NCI-H146 treated with DMSO at 0.1 percent for 48 hours (cell line): ENCODE data around the gene CALHM3.

ENCODE experiments used
- DNase-seq: peaks from one replicate; lab custom pipeline; 2025; ENCODE audit not compliant: unreplicated experiment; lab: John Stamatoyannopoulos, UW

Gene CALHM3

DNA sequence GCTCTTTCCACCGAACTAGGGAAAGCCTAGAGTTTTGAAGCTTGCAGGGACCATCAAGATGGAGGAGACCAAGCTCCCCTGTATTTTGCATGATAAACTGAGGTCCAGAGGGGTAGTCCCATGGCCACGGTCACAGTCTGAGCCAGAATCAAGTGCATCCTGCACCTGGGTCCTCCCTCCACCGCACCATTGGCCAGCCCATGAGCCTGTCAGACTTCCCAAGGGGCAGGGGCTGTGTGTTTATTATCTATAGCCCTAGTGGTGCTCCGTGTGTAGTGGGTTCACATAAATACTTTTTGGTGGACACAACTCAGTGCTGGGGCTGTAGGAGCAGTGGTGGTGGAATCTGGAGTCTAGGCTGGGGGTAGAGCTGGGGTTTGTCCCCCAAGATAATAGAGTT, 3.6 kb downstream of the CALHM3 start:
- no peak for DNase-seq

DNA sequence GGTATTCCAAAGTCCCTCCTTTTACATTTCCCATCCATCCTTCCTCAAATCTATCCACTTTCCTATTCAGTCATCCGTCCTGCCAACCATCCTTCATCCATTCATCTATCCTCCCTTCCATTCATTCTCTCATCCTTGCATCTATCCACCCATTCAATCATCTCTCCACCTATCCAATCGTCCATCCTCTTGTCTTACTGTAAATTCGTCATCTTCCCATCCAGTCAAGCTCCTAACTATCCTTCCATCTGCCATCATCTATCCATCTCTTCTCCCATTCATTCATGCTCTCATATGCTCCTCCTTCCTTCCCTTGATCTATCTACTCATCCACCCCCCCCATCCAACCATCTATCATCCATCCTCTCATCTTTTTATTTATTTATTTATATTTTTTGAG, 5.0 kb downstream of the CALHM3 start:
- no peak for DNase-seq

DNA sequence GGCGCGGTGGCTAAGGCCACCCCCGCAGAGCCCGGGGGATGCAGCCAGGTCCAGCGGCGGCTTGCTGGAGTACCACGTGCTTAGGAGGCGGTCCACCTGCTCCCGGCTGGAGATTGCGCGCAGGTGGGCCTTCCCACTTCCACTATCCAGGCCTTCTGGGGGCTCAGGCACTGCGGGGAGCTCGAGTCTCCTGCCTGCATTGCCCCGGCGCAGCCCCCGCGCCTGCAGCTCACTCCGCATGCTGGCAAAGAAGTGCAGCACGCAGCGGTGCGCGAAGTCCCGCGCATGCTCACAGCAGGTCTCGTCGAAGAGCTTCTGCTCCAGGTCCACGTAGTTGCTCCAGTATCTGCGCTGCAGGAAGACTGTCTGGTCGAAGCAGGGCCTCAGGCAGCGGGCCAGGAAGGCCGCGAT, 5.8 kb downstream of the CALHM3 start:
- no peak for DNase-seq

DNA sequence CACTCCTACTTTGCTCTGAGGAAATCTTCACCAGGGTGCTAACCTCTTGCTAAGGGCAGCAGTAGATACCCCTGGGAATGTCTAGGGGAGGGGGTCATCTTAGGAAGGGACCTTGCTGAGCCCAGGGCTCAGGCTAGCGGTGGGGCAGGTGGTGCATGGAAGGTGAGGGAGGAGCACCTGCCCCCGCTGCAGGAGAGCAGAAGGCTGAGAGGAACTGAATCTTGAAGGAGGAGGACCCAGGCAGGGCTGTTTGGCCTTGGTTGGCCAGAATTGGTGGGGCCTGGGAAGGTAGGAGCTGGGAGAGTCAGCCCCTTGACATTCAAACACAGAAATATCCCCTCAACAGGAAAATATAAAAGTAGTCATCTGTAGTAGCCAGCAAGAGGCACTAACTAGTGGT, 7.0 kb downstream of the CALHM3 start:
- no peak for DNase-seq

DNA sequence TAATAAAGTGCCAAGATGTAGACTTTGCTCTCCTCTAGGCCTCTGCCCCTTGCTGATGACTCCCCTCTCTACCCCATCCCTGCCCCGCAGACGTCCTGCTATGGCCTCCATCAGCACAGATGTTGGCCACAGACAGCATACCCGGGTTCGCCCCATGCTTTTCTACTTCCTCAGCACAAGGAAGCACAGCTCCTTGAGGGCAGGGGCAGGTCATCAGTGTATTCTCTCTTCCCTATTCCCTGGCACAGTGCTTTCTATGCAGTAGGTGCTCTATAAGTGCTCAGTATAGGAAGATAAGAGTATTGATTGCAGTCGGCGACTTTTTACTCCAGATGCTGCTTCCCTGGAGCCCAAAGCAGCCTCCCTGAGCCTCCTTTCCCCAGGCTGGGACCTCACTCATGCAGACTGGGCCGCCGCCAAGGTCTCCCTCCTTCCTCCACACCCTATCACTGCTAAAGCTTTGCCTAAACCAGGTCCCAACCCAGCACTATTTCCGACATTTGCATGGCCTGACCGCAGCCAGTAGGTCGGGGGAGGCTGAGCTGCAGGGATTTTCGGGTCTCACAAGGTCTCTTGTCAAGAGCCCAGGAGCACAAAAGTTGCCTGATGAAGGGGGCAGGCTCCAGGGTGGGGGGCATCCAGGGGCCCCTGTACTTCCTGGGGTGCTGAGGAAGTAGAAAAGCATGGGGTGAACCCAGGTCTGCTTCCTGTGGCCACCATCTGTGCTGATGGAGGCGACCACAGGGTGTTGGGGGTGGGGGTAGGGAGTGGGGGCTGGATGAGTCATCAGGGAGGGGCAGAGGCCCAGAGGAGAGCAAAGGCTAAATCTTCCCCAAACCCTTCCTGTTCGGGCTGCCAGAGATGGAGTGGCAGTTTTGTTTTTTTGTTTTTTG, 8.0 kb downstream of the CALHM3 start:
- no peak for DNase-seq

DNA sequence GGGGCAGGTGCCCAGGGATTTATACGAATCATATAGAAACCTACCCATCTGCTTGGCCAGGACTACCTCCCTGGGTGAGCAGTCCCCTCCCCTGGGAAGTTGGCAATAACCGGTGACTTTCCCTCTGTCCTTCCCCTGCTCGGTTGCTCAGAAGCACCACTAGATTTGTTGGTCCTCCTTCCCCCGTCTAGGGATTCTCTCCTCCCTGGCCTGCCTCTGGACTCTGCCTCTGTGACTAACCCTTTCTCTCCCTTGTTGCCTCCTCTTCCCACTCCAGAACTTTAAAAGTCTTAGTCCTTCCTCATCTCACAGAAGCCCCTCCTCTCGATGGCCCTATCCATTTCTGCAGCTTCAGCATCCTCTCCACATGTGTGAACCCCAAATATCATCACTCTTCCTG, 9.8 kb downstream of the CALHM3 start:
- no peak for DNase-seq

DNA sequence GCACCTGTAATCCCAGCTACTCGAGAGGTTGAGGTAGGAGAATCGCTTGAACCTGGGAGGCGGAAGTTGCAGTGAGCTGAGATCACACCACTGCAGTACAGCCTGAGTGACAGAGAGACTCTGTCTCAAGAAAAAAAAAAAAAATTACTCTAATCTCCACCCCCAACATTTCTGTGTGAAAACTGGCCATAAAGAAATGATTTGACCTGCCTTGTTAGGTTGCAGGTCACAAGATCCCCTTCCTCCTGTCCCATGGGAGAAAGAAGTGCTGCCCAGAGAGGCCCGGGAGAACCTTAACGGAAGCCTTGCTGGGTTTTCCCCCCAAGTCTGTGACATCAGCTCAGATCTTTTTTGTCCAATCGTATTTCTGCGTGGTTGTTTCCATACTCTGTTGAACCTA, 11.6 kb downstream of the CALHM3 start:
- DNase-seq: no peak

DNA sequence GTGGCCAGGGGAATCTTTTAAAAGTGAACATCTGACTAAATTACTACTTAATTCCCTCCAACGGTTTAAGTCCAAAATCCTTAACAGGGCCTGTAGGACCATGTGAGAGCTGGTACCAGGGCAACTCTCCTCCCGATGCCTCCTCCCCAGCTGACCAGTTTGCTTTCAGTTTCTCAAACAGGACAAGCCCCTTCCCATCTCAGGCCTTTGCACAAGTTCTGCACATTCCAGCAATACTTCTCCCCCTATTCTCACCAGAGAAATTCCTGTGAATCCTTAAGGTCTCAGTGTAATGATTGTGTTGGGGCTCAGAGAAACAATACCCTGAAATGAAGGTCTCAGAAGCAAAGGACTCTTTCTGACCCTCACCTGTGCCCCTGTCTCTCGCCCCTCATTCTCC, 12.3 kb downstream of the CALHM3 start:
- no peak for DNase-seq

DNA sequence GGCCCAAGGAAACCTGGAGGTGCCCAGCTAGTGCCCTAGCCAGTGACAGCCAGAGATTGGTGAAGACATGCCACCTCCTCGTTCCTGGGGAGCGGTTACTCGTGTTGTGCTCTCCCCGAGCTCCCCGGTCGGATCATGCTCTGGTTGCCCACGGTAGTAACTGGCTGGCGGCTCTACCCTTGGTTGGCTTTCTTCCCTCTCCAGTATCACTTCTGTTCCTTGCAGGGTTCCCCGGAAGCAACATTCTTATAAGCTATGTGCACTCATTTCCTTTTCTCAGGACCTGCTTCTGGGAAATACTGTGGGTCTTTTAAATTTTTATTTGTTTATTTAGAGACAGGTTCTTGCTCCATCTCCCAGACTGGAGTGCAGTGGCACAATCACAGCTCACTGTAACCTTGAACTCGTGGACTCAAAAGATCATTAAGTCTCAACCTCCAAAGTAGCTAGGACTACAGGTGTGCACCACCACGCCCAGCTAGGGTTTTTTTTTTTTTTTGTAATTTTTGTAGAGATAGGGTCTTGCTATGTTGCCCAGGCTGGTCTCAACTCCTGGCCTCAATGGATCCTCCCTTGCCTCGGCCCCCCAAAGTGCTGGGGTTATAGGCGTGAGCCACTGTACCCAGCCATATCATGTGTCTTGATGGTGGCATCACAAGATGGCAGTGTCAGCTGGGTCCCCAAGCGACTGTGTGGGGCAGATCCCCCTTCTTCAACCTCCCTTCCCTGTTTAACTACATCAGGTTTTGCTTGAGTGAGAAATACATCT, 13.4 kb downstream of the CALHM3 start:
- DNase-seq: no peak

DNA sequence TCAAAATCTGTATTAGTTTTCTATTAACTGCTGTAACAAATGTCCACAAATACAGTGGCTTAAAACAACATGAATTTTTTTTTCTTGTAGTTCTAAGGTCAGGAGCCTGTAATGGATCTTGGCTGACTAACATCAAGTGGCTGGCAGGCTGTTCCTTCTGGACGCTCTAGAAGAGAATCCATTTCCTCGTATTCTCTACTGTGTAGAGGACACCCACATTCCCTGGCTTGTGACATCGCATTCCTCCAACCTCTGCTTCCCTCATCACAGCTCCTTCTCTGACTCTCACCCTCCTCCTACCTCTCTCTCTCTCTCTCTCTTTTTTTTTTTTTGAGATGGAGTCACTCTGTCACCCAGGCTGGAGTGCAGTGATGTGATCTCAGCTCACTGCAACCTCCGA, 15.5 kb downstream of the CALHM3 start:
- DNase-seq: no peak

DNA sequence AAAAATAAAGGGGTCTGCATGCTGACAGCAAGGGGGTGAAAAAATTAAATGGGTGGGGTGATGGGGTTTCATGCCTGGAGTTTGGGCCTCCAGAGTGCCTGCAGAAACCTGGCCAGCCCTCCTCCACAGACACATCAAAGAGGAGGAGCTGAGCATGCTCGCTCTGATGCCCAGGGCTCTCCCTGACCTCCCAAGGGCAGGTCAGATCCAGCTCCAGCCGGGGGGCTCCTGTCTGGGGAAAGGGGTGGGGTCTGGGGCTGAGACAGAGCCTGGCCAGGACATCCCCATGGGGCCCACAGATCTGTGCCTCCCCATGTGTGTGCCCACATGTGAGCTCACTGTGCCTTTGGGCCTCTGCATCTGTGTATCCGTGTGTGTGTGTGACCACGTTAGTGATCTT, 19.4 kb downstream of the CALHM3 start:
- DNase-seq: no peak

DNA sequence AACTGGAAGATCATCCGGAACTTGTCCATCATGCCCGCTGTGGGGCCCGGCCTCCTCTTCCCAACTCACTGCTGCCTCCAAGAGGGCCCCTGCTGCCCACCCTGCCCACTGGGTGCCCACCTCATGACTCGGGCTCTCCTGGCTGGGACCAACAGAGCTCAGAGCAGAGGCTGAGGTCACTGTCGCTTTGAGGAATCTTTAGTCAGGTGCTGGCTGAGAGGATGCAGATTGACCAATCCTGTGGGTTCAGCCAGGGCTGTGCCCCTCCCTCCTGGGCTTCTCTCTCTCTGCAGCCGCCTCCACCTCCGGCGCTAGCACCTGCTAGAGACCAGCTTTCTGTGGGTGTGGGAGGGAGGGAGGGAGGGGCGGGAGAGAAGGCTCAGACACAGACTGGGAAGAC, 20.3 kb downstream of the CALHM3 start, which contains the start of gene CALHM1:
Gene CALHM1 (minus strand): TSS at position 181 of the 400 bp plus-strand sequence. CDS start 149 bp downstream, at position 32.
- DNase-seq: peak; percentile 66

DNA sequence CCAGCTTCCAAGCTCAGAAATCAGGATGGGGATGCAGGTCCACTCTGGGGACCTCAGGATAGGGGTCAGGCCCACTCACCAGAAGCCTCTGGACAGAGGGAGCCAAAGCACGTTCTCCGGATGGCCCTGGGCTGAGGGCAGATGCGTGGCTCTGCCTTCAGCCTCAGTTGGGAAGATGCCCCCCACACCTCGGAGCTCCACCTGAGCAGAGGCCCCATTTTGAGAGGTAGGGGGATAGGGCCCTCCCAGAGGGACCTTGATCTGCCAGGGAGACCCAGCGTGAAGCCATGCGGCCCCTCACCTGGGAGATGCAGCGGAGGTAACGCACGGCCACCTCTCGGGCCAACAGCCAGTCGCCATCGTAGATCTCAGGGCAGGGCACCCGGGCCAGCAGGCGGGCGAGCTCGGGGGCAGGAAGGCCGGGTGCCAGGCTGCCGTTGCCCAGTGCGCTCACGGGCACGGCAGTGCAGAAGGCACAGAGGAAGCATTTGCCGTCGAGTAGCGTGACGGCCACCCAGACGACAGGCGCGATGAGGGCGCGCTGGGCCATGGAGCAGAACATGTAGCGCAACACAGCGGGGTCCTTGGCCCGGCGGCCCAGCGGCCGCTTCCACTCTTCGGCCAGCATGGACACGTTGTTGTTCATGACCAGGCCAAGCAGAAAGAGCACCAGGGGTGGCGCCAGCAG, 21.0 kb downstream of the CALHM3 start:
- no peak for DNase-seq

DNA sequence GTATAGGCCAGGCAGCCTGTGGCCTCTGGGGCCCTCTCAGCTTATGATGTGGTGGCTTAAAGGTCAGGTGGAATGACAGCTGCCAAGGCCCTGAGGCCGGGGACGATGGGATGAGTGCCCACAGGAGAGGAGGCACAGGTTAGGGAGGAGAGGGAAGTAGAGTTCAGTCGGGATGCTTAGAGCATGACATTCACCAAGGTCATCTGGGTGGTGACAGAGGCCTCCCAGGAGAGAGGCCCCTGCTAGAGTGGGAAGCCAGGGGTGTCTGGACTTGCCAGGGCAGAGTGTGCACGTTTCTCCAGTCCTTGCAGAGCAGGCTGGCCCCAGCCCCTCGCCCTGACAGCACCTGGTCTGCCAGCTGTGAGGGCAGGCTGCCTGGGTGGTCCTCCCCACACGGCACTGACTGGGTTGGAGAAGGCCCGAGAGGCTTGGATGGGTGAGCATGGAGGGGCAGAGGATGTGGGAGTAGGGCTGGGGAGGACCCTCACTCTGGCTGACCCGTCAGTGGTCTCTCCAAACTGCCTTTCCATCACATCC, 21.8 kb downstream of the CALHM3 start:
- no peak for DNase-seq

DNA sequence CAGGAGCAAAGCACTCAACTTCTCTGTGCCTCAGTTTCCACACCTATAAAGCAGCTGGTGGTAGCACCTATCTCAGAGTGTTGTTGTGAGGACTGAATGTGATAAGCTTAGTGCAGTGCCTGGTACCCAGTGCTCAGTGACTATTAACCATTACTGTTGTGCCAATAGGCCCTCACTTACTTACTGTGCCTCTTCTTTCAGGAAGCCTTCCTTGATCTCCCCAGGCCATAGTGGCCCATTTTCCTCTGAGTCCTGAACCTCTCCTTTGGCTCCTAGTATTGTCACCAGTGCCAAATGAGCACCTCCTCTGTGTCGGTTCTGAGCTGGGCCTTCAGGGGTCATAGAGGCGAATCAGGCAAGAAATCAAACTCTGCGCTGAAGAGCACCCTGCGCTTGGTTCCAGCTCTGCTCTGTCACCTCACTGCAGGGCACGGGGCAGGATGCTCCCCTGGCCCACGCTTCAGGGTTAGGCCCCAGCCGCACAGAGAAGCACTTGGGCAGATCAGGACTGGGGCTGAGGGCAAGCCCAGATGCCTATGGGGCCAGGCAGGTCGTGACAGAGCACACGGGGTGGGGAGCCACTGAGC, 22.9 kb downstream of the CALHM3 start:
- no peak for DNase-seq

DNA sequence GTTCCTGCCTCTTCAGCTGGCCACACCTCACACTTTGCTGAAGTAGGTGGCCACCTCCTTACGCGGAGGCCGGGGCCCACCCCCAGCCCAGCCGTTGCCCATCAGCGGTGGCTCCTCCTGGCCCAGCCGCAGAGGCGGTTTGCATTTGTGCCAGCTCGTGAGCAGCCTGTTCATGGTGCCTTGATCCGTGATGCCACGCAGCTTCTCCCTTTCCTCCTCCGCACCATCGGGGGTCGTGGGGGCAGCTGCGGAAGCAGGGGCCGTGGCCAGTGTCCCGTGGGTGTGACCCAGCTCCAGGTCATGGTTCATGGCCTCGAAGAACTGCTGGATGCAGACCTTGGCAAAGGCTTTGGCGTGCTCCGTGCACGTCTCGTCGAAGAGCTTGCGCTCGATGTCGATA, 23.8 kb downstream of the CALHM3 start:
- DNase-seq: no peak

DNA sequence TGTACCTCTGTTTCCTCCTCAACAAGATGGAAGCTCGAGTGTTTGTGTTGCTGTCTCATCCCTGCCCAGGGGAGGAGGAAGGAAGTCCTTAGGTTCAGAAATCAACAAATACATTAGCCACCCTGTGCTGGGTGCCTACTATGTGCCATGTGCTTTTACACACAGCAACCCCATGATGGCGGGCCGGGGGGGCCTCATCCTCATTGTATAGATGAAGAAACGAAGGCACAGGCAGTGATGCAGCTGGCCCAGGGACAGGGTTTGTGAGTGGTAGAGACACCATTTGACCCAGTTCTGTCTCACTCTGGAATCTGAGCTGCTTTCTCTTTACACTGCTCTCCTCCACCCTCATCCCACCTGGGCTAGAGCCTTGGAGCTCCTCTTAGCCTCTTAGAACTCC, 25.0 kb downstream of the CALHM3 start:
- no peak for DNase-seq

DNA sequence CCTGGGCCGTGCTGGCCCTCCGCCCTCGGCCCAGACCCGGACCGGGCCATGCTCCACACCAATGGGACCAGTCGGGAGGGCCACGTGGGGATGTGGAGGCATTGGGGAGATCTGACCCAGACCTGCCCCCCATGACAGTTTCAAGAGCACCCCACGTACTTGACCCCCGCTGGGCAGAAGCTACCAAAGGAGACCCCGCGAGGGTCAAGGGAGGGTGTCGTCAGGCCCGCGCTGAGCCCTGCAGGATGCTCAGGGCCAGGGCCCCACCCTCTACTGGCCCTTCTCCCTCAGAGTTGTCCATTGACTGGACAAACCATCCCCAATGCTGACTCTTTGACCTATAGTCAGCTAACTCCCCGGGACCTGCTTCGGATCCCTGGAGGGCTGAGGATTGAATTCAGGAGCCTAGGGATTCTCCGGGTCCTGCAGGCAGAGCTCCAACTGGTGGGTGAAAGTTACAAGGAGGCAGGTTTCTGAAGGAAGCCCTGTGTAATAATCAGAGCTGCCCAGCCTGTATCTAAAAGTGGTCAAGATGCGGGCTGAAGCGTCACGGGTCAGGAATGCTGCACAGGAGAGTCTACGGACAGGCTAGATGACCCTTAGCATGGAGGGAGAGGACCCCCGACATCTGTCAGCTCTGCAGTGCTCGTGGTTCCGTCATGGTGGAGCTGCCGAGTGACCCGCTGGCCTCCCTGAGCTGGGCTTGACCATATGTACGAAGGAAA, 26.4 kb downstream of the CALHM3 start:
- no peak for DNase-seq

DNA sequence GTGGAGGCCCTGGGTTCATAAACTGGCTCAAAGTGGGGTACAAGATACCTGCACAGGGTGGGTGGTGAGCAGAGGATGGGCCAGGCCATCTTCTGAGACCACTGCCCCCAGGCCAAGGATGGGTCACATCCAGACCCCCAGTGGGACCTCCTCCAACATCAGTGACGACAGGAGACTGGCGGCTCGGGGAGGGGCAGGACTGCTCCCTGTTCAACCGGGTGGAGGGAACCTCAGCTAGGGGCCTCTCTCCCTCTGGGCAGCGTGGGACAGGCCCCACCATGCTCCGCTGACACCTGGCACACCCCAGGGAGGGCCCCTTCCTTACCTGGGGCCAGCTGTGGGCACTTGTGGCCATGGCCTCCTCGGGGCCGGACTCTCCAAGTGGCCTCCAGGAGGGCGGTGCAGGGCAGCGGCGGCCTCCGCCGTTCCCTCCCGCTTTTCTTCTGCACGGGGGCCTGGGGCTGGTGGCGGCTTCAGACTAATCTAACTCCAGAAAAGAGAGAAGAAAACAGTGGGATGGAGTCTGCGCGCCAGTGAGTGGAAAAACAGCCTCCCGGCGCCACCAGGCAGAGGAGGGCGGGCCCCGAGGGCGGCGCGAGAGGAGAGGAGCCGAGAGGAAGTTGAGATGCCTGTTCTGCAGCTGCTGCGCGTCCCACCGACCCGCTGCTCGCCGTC, 27.1 kb downstream of the CALHM3 start, which contains the start of gene CALHM2:
Gene CALHM2 (minus strand): TSS at position 540 of the 675 bp plus-strand sequence. CDS start 2,429 bp downstream, outside the sequence.
- peak; percentile 45 for DNase-seq
